ENCODE results near the gene TYW1.
"Not testable (repeated sequence)": the region's sequence is repeated elsewhere in the genome, so short reads cannot be mapped to it uniquely, and the experiment has no call there.

The TYW1 gene

DNA sequence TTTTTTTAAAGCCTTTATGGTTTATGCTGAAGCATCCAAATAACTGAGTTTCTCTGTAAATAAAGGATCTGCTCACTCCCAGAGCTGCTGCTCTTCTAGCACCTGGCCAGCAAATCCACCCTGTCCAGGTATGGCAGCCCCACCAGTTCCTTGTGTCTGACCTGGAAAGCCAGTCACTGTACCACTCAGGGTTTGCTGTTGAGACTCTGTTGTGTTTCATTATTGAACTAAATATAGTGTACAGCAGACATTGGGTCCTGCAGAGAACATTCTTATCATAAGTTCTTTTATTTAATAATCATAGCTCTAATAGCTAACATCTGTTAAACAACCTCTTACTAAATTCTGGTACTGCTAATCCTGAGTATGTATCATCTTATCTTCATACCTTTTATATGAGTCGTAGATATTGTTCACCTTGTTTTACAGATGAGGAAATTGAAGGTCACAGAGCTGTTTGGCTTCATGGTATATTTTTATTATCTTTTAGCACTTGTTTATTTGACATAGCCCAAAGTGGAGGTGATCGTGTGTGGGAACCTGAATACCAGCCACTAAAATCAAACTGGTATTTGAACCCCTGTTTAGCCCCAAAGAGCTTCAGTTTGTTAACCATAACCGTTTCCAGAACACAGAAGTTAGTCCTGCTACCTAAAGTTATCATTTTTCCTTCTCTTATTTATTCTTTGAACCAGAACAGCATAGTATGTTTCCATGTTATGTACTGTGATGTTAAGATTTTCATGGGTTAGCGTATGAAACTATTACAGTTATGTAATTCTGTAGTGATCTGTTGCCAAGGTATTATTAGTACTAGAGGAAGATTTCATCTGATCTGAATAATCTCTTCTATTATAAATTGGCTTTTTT is 139.2 kb downstream of the TYW1 start:
- not testable (repeated sequence) for DNase-seq

DNA sequence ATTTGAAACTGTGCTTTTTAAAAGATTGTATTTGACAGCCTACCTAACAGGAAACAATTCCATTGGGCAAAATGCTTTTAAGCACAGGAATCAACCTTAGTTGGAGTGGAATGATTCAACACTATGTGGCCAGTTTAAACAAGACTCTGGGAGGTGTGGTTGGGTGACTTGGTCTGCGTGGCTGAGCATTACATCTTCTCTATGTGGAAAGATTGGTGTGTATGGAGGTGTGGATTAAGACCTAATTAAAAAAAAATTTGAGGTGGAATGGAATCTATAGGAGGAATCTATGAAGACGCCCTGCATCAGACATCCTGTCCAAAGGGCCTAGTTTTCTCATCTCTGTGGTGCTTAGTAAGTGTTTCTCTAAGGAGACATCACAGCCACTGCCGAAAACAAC is 140.9 kb downstream of the TYW1 start:
- DNase-seq: not testable (repeated sequence)

DNA sequence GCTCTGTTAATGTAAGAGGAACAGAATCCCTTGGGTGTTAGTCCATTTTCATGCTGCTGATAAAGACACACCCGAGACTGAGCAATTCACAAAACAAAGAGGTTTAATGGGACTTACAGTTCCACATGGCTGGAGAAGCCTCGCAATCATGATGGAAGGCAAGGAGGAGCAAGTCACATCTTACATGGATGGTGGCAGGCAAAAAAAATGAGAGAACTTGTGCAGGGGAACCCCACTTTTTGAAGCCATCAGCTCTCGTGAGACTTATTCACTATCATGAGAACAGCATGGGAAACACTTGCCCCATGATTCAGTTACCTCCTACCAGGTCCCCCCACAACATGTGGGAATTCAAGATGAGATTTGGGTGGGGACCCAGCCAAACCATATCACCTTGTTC is 143.2 kb downstream of the TYW1 start:
- DNase-seq: not testable (repeated sequence)

DNA sequence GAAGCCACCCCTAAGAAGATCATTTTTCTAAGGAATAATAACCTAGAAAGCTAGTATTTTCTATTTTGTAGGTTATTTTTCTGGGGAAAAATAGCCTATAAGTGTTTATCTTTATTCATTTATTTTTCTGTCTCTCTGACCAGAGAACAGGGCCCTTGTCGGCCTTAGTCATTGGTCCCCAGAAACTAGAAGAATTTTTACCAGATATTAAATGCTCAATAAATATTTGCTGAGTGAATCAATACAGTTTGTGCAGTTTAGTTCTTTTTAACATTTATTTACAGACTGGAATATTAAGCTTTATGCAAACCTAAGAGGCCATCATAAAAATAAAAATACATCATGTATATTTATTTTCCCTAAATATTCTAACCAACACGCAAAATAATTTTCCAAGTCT is 144.4 kb downstream of the TYW1 start:
- not testable (repeated sequence) for DNase-seq

DNA sequence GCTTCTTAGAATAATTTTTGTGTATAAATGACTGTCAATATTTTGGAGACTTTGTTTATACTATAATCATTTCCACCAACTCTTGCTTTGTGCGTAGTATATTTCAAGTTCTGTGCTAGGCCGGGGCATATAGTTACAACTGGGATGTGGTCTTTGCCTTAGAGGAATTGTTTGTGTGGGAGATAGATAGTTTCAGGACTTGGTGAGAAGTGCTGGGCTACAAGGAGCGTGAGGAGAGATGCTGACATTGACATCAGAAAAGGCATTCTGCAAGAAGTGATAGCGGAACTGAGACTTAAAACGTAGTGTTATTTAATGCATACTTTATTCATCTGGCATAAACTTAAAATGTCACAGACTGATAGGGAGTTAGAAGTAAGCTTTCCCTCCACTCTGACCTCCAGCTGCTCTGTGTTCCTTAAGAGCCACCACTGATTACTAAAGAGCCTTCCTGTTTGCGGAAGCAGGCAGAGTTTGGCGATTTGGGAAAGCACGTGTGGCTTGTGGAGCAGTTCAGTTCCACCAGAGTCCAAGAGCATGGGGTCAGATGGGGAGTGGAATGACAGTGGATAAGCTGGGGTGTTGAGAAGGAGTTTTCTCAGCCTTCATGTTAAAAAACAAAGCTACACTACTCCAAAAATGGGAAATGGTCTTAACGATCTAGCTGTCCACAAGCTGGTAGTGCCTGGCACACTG is 146.6 kb downstream of the TYW1 start:
- not testable (repeated sequence) for DNase-seq

DNA sequence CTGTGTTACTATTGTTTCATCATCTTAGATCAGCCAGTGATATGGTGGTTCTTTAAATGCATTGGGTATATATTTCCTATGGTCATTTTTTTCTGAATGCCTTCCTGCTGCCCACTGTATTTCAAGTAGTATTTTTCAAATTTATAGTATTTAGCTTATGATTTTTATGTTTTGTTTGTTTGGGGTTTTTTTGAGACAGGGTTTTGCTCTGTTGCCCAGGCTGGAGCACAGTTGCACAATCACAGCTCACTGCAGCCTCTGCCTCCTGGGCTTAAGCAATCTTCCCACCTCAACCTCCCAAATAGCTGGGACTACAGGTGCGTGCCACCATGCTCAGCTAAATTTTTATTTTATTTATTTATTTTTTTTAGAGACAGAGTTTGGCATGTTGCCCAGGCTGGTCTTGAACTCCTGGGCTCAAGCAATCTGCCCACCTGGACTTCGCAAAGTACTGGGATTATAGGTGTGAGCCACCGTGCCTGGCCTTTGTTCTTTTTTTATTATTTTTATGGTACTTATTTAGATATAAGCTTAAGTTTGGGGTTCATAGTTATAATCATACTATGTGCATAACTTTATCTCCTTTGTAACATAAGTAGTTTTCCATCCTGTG is 149.1 kb downstream of the TYW1 start:
- not testable (repeated sequence) for DNase-seq

DNA sequence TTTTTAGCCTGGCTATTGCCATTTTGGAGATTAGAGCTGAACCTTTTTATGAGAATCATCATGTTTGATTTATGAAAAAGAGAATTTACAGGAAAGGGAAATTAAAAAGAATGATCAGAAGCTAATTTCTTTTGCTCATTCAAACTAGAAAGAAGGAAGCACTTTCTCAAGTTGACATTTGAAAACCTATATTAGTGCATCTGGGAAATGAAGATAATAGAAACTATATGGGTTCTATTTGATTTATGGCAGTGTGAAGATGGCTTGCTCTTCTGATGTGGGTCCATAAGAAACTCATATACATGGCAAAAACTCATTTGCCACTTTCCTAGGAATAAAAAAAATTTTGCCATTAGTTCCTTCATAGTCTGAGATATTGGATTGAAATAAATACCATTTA is 152.5 kb downstream of the TYW1 start:
- not testable (repeated sequence) for DNase-seq

DNA sequence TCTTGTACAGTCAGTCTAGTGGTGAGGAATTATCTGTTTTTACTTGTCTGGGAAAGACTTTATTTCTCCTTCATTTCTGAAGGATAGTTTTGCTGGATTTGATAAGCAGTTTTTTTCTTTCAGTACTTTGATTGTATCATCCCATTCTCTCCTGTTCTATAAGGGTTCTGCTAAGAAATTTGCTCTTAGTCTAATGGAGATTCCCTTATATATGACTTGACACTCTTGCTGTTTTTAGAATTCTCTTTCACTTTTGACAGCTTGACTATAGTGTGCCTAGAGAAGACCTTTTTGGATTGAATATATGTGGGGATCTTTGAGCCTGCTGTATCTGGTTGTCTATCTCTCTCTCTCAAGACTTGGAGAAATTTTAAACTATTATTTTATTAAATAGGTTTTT is 157.7 kb downstream of the TYW1 start:
- not testable (repeated sequence) for DNase-seq

DNA sequence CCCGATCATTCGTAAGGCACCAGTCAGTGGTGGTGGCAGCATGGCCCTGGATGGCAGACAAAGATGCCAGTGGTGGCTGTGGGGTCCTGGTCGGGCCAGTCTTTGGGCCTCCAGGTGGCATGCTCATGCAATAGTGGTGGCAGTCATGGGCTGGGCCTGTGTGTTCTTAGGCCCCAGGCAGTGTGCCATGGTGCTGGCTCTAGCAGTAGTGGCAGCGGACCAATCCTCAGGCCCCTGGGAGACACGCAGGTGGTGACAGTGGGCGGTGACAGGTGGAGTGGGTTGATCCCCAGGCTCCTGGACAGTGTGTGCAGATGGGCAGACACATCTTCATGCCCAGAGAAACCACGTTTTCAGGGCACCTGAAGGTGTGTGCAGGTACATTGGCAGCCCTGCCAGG is 159.4 kb downstream of the TYW1 start:
- DNase-seq: not testable (repeated sequence)

DNA sequence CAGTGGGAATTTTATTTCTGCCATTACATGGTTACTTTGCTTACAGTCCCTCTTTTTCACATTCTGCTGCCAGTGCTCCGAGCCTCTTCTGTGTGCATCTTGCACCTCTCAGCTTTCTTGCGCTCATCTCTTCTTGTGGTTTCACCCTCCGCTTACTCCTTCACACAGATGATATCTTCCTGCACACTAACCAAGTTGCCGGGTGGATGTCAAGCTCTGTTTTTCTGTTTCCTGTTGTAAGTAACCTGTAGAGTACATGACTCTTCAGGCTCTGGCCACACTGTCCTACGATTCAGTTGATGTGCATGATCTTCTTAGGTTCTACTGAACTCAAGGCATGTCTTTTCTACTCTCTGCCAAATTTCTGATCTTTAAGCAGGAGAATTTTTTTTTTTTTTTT is 166.7 kb downstream of the TYW1 start:
- not testable (repeated sequence) for DNase-seq

DNA sequence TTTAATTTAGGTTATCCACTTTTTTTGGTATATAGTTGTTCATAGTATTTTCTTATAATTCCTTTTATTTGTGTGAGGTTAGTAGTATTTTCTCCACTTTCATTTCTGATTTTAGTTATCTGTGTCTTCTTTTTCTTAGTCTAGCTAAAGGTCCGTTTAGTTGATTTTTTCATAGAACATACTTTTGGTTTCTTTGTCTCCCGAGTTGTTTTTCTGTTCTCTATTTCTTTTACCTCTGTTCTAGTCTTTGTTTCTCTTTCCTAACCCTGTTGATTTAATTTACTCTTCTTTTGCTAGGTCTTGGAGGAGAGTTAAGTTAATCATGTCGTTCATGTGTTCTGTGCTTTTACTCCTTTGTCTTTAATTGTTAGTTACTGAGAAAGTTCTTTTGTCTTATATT is 174.5 kb downstream of the TYW1 start:
- not testable (repeated sequence) for DNase-seq

DNA sequence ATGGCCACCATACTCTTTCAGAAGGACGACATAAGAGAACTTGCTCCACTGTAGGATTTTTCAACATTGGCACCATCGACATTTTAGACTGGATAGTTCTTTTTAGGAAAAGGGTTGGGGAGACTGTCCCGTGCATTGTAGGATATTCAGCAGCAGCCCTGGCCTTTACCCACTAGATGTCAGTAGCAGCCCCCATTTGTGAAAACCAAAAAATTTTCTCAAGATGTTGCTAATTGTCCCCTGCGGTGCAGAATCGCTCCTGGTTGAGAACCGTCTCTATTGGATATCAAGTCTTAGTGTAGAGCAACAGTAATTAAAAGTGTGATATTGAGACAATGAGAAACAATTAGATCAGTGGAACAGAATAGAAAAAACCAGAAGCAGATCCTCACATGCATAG is 180.1 kb downstream of the TYW1 start:
- DNase-seq: not testable (repeated sequence)

DNA sequence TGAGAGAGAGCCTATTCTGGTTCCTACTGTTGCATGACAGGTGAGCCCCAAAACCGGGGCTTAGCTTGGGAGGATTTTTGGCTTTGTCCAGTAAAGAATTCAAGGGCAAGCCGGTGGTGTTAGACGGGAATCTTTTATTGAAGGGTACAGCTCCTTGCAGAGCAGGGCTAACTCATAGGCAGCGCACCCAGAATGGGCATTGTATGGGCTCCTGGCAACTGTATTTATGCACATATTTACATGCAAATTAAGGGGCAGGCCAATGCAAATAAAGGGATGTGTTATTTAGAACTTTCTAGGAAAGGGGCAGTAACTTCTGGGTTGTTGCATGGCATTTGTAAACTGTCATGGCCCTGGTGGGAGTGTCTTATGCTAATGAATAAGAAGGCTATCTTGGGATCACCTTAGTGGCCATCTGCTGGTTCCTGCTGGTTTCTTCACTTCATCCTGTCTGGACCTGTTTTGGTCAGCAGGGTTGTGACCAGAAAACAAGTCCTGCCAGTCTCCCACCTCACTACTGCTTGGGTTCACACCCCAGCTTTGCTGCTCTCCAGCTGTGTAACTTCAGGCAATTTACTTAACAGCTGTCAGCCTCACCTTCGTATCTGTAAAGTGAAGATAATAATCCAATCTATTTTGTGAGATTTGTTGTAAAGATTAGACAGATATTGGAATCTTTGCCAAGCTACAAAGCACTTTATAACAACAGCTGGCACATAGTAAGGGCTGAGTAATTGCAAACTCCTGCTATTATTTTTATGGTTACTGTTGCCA is 182.5 kb downstream of the TYW1 start:
- not testable (repeated sequence) for DNase-seq

DNA sequence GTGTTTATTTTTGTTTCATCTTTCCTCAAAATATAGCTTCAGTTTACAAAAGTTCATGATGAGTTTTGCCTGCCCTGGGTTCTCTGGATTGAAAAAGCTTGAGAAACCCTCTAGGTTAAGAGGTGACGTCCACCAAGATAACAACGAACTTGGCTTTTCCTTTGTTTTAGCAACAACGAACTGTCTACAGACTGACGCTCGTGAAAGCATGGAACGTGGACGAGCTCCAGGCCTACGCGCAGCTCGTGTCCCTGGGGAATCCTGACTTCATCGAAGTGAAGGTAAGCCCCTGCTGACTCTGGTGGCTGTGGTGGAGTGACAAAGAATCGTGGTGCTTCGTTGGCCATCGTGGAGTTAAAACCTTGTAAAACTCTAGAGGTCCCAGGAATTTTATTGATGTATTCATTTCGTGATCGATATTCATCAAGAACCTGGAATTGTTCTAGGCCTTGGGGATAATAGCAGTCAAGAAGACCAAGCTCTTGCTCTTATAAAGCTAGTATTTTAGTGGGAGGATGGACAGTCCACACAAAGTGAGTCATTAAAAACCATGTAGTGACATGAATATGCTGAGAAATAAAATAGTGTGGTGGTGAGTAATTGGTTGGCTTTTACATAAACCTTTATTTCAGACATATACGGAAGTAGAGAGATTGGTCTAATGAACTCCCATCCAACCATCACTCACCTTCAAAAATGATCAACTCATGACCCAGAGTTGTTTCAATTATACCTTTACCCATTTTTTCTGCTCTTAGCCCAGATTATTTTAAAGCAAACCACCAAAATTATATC is 186.5 kb downstream of the TYW1 start:
- DNase-seq: not testable (repeated sequence)

DNA sequence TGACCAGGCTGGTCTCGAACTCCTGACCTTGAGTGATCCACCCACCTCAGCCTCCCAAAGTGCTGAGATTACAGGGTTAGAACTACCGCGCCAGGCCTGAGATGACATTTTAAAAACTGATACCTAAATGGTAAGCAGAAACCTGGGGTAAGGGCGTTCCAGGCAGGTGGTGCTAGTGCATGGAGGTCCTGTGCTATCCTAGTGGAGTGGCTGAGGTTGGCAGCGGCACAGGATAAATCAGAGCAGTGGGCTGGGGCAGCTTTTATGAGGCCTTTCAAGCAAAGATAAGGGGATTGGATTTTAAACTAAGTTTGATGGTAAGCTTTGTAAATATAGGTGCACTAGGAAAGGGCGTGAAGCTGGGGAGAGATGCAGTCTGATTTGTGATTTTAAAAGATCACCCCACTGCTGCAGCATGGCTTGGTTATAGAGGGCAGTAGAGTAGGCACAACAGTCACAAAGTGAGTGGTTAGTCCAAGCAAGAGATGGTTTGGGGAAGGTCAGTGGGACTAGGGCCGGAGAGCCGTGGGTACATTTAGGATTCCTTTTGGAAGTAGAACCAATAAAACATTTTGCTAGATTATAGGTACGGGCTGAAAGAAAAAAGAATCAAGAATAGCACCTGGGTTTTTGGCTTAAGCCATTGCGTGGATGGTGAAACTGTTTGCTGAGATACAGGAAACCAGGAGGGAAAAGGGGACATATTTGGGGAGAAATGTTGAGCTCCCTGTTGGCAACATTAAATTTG is 188.5 kb downstream of the TYW1 start:
- not testable (repeated sequence) for DNase-seq

DNA sequence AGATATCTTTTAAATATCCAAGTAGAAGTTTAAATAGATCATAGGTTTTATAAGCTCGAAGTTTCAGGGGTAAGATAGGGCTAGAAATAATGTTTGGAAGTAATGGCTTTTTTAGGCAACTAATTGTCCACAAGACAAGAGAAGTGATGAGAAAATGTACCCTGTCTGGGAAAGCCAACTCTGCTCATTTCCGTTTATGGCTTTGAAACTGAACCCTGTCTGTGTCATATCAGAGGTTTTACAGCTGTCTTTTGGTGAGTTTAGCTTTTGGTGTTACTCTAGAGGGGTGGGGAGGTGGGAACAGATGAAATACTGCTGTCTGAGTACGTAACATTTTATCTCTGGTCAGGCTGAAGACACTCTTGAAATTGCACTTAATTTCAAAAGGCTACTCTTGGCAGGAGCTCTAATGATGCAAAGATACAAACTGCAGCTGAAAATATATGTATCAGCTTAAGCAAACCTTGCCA is 189.1 kb downstream of the TYW1 start:
- not testable (repeated sequence) for DNase-seq

DNA sequence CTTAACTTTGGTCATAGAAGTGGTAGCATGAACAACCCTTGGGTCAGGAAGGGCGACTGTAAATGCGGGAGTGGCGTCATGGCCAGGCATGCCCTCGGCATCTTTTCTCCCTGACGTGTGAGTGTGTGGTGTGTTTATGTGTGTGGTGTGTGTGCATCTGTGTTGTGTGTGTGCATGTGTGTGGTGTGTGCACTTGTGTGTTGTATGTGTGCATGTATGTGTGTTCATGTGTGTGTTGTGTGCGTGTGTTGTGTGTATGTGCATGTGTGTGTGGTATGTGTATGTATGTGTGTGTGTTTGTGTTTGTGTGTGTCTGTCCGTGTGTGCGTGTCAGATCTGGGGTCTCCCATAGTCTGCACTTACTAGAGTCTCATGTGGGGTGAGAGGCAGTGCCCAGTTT is 192.5 kb downstream of the TYW1 start:
- not testable (repeated sequence) for DNase-seq

DNA sequence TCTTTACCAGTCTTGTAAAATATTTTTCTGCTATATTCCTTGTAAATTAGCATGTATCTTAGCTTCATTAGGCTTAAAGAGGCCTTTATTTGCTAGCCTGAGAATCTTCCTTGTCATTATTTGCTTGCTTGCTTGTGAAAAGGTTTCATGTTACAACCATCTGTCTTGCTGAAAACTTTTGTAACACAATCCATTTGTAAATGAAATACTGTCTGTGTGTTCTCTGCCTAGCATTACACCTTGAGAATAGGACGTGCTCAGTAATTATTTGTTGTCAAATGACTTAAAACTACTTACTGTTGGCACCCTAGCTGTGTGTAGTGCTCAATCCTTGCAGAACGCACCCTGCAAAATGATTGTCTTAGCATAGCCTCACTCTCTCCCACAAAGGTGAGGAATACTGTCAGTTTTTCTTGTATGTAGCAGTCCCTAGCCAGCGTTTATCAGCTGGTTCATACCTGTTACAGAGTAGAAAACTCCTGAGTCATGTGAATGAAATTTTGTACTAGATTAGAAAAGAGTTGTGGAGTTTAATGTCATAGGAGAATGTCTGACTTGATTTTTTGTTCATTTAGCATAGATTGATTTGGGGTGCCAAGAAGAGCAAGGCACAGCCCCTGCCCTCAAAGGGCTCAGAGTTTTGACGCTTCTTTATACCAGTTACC is 193.3 kb downstream of the TYW1 start:
- peak in 1 of 2 experiments; percentile 32 for DNase-seq

DNA sequence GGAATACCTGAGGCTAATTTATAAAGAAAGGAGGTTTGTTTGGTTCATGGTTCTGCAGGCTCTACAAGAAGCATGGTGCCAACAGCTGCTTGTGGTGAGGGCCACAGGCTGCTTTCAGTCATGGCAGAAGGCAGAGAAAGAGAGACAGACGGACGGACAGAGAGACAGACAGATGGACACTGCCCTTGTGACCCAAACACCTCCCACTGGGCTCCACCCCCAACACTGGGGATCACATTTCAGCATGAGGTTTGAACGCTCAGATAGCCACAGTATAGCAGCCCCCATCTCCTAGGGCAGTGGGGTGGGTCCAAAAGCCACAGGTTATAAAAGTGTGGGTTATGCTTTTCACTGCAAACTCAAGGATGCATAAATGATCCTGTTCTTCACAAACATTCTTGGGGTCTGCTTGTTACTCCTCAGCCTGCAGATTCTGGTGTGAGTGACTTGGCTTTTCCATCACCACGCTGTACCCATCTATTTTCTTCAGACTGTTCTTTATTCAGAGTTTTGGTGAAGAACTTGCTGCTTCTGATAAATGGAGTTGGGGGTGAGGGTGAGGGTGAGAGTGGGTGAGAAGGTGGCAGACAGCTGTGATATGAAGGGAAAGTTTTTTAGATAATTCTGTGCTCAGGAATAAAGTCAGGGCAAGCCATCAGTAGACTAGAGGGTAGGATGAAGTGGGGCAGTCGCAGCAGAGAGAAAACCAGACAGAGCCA is 194.5 kb downstream of the TYW1 start:
- not testable (repeated sequence) for DNase-seq

Data from NCI-H1930 (cell line).